Activated naive CD4-positive, alpha-beta T cell treated with anti-CD3 and anti-CD28 coated beads, Interleukin-2, amount 10 ng/mL, durations not matched to agents 7 days and 5 days (primary cell): Measurements from ENCODE around the gene AOPEP.

ENCODE experiments used
- CTCF ChIA-PET: fragments of 350-600 bp; sonication (Branson Sonifier 250); formaldehyde crosslinking; loops from one replicate; lab custom pipeline; 2021; ENCODE audit warnings: antibody characterized with exemption; lab: Charles Lee
- DNase-seq: peaks from one replicate; pipeline ENCODE4 v3.0.0-alpha.2; 2020
- H3K27ac Mint-ChIP-seq: one replicate; pipeline ENCODE4 v1.8.0; 2021; ENCODE audit warnings: mild to moderate bottlenecking, moderate library complexity, mixed read lengths
- H3K27me3 Mint-ChIP-seq: one replicate; pipeline ENCODE4 v1.8.0; 2021; ENCODE audit warnings: mild to moderate bottlenecking, mixed read lengths
- H3K36me3 Mint-ChIP-seq: one replicate; pipeline ENCODE4 v1.8.0; 2021; ENCODE audit warnings: mixed read lengths
- H3K4me1 Mint-ChIP-seq: one replicate; pipeline ENCODE4 v1.8.0; 2021; ENCODE audit warnings: mixed read lengths
- H3K4me3 Mint-ChIP-seq: one replicate; pipeline ENCODE4 v1.8.0; 2021; ENCODE audit warnings: mild to moderate bottlenecking, moderate library complexity, mixed read lengths
- H3K9me3 Mint-ChIP-seq: one replicate; pipeline ENCODE4 v1.8.0; 2021; ENCODE audit warnings: mixed read lengths

AOPEP gene

DNA sequence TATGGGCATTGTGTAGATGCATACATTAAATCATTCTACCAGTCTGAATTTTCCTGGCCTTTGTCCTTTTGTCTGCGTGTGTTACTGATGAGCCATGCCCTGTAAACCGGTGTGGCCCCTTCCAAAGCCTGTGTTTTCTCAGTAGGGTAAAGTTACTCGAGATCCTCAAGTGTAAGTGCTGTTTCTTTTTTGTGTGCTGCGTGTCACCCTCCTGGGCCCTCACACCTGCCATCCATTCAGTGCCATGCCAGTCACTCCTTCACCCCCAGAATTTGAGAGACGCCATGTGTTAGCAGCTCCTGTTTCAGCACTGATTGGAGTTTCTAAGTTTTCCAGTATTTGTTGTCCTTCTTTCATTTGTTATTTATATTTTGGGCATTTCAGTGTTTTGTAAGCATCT, 302.8 kb downstream of the AOPEP start:
- Mint-ChIP-seq H3K4me1 (no peaks in the 10 kb centered on the region), H3K4me3 (no peak overlapping the region), H3K36me3 (no peaks in the 10 kb centered on the region), H3K27me3 (no peaks in the 10 kb centered on the region), H3K9me3 (no peaks in the 10 kb centered on the region), H3K27ac (no peak overlapping the region)
- CTCF ChIA-PET, result no interaction called here
- DNase-seq, result no peak

DNA sequence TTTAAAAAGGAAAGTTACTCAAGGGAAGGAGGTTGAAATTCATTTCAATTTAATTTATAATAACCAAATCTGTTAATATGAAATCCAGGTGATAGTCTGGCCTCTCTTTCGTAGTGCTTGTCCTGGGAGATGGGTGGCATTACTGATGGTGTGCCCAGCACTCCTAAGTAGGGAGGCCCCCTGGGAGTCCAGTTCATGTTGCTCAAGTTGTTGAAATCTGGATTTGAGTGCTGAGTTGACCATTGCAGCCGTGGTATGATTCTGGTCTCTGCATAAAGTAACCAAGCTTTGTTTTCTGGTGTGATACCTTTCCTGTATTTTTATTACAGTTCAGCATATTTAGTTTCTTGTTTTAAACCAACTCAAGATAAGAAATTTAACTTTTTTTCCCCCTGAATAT, 303.2 kb downstream of the AOPEP start:
- Mint-ChIP-seq H3K4me3 (no peak overlapping the region), H3K27me3 (no peaks in the 10 kb centered on the region), H3K27ac (no peak overlapping the region), H3K36me3 (no peaks in the 10 kb centered on the region), H3K4me1 (no peaks in the 10 kb centered on the region), H3K9me3 (no peaks in the 10 kb centered on the region)
- CTCF ChIA-PET, result no interaction called here
- no peak for DNase-seq

DNA sequence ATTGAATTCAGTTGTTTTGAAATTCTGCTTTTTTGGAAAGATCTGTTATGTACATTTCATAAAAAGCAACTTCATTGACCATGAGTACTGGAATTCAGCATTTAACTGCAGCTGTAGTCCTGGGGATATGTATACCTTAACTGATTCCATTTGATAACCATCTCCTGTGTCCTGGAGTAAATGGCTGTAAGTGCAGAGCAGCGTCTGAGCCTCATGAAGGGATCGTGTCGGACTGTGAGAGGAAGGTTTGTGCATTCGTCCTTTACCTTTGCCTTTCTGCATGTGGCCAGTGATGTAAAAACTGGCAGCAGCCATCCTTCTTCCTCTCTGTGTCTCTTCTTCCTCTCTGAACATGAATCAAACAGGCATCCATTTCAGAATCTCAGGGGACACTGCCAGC, 303.8 kb downstream of the AOPEP start:
- H3K4me1 Mint-ChIP-seq, result no peaks in the 10 kb centered on the region
- CTCF ChIA-PET, result no interaction called here
- H3K27ac Mint-ChIP-seq, result no peak overlapping the region
- no peak overlapping the region for H3K4me3 Mint-ChIP-seq
- H3K27me3 Mint-ChIP-seq, result no peaks in the 10 kb centered on the region
- DNase-seq, result no peak
- no peaks in the 10 kb centered on the region for H3K36me3 Mint-ChIP-seq
- H3K9me3 Mint-ChIP-seq, result no peaks in the 10 kb centered on the region

DNA sequence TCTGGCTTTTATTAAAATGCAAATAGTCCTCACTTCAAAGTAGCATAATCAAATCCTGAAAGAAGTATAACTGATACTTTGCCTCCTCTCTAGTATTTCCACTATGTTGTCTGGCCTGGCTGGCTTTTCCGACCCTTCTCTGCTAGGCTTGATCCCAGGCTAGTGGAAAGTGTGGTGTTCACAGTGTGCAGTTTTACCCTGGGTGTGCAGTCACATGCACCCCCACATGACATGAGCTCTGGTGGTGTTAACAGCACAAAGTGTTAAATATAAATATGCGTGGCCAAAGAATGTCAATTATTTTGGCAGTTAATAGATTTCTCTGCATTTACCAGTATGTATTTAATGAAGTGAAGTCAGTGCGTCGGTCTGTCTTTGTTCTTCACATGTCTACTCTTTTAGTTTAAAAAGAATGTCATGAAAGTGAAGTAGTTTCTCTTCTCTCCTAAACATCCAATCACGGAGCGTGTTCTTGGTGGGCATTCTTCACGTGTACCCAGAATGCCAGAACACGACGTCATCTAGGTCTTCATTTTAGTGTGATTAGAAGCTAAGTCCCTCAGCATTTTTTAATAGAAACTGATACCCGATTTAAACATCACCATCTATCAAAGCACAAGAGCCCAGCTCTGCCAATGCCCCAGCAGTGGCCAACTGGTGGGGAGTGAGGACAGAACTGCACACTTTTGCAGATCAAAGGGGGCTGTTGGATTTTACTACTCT, 304.6 kb downstream of the AOPEP start:
- H3K4me1 Mint-ChIP-seq, result no peaks in the 10 kb centered on the region
- no peak for DNase-seq
- no peaks in the 10 kb centered on the region for H3K27me3 Mint-ChIP-seq
- H3K9me3 Mint-ChIP-seq, result no peaks in the 10 kb centered on the region
- H3K36me3 Mint-ChIP-seq, result no peaks in the 10 kb centered on the region
- CTCF ChIA-PET, result interaction anchor here (0.7 kb wide), 1 partner anchor 33 kb away, joined by 4 read pairs; no protein-coding TSS in a partner anchor
- H3K4me3 Mint-ChIP-seq, result no peak overlapping the region
- no peak overlapping the region for H3K27ac Mint-ChIP-seq

DNA sequence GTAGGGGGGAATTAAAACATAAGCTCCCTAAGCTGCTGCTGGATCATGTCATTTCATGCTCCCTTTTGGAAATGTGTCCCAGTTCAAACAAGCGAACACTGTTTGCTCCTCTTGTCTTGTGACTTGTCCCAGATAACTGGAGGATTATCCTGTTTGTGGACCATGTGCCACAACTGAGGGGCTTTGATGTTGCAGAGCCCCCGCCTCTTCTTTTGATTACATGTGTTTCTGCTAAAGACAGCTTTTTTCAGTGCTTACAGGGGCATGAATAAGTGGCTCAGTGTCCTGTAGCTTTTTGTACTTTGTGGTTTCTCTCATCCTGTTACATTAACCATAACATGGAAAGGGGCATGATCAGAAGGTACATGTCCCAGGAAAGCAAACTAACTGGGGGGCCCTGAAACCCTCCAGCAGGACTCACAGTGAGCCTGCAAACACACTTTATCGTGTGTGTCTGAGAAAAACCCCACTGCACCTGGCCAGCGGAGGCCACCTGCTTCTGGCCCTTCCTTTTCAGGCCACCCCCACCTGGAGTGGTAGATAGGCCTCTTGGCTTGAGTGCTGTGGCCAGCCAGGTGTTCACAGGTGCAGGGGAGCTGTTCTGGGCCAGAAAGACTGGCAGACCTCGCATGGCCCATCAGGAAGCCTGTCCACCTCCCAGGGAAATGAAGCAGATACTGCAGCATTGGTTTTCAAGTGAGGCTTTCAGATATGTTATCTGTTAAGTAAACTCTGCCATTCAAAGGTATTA, 305.4 kb downstream of the AOPEP start:
- H3K4me1 Mint-ChIP-seq, result no peaks in the 10 kb centered on the region
- CTCF ChIA-PET, result interaction anchor here (0.7 to 0.9 kb wide), 2 partner anchors 32 to 249 kb away, joined by 3 to 4 read pairs; no protein-coding TSS in a partner anchor
- no peak overlapping the region for H3K27ac Mint-ChIP-seq
- no peaks in the 10 kb centered on the region for H3K27me3 Mint-ChIP-seq
- H3K4me3 Mint-ChIP-seq, result no peak overlapping the region
- H3K36me3 Mint-ChIP-seq, result no peaks in the 10 kb centered on the region
- no peak for DNase-seq
- no peaks in the 10 kb centered on the region for H3K9me3 Mint-ChIP-seq

DNA sequence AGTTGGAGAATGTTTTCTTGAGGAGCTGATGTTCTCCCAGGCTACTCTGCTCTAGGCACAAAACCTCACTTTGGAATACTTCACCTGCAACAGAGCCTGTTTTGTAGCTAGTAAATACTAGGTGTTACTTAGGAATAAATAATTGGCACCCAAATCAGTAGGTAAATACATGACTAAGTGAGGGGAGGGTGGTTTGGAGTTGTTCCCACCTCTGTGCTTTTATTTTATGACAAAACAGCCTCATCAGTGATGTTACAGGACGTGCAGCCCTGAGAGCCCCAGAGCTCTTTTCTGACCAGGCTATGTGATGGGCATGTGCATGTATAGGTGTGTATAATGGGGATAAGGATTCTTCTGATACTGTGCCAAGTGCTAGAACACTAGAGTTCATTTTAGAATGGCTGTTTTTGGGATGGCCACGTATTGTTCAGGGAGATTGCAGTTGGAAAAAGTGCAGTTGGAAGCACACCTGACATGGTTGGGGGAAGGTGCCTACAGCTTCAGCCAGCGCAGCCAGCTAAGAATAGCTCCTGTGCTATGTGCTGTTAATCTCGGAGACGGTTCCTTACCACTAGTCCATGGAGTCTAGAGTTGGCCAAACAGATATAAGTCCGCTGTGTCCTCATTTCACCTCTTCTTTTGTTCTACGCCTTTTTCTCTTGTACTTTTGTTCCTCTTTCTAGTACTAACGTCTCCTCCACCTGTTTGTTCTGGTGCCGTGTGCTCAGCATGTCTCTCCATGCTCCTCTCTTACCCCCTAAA, 306.3 kb downstream of the AOPEP start:
- CTCF ChIA-PET, result interaction anchor here (0.9 kb wide), 1 partner anchor 249 kb away, joined by 3 read pairs; no protein-coding TSS in a partner anchor
- H3K4me1 Mint-ChIP-seq, result no peaks in the 10 kb centered on the region

DNA sequence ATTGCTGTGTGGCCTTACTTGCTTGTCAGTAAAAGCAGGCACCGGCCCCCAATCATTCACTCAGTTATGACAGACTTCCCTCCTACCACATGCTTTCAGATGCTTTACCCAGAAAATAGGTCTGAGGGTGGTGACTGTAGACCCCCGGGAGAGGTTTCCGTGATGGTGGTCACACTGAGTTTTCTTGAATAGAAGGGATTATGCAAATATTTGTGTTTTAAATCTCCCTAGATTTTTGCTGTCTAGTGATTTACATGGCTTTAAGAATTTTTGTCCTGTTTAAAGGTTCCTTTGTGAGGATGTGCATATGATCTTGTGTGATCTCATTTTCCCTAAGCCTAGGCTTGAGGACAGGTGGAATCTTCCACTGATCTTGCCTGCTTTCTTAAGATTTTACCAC, 309.3 kb downstream of the AOPEP start:
- H3K4me3 Mint-ChIP-seq, result no peak overlapping the region
- CTCF ChIA-PET, result no interaction called here
- no peaks in the 10 kb centered on the region for H3K36me3 Mint-ChIP-seq
- H3K27ac Mint-ChIP-seq, result no peak overlapping the region
- no peaks in the 10 kb centered on the region for H3K27me3 Mint-ChIP-seq
- no peak for DNase-seq
- H3K4me1 Mint-ChIP-seq, result no peaks in the 10 kb centered on the region
- H3K9me3 Mint-ChIP-seq, result no peaks in the 10 kb centered on the region

More for the DNA sequence above, 306.3 kb downstream of the AOPEP start:
- no peak overlapping the region for H3K4me3 Mint-ChIP-seq
- DNase-seq, result no peak
- no peaks in the 10 kb centered on the region for H3K9me3 Mint-ChIP-seq
- no peaks in the 10 kb centered on the region for H3K36me3 Mint-ChIP-seq
- no peak overlapping the region for H3K27ac Mint-ChIP-seq
- H3K27me3 Mint-ChIP-seq, result no peaks in the 10 kb centered on the region

DNA sequence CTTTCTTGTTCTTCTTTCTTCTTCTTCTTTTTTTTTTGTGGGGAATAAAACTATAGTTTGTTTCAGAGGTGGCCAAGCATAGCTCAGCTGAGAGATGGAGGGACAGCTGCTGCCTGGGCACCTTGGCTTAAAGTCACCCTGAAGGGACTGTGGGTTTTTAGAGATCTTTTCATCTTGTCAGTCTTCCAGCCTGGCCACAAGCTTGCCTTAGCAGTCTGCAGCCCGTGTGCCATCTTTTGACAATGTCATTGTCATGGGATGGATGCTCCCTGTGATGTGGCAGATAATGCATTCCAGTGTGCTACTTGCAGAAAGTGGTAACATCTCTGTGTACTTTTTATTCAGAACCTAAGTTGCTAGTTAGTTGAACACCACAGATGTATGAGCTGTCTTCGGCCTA, 310.2 kb downstream of the AOPEP start:
- Mint-ChIP-seq H3K27ac (no peak overlapping the region), H3K4me1 (no peaks in the 10 kb centered on the region), H3K27me3 (no peaks in the 10 kb centered on the region), H3K4me3 (no peak overlapping the region), H3K9me3 (no peaks in the 10 kb centered on the region), H3K36me3 (no peaks in the 10 kb centered on the region)
- DNase-seq, result no peak
- CTCF ChIA-PET, result no interaction called here

DNA sequence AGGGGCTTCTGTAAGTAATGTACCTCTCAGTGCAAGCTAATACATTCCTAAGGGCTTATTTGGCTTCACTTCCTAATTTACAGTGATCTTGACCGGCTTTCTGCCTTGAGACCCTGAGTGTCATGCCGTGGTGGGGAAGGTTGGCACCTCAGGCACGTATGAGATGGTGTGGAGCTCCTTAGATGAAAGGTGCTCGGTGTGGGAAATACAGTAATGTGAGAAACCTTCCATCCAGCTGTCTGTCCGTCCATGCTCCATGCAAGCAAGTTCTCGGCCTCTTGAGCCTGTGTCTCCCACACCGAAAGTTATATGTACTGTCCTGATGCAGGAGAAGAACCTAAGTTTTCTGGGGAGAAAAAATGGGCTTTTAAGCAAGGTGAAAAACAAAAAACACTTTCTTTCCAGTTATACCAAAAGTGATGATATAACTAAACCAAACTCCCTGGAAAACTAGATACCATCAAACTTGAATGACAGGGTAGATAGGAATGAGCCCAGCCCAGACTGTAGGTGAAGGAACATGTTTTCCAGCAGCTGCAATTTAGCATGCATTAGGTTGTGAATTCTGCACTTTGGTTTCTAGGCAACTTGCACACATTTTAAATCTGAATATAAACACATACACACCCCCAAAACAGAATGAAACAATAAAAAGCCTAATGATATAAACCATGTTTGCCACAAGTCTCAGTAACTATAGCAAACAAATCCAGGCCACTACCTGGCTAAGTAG, 311.5 kb downstream of the AOPEP start:
- H3K4me3 Mint-ChIP-seq, result no peak overlapping the region
- no peaks in the 10 kb centered on the region for H3K36me3 Mint-ChIP-seq
- no peaks in the 10 kb centered on the region for H3K9me3 Mint-ChIP-seq
- no peak overlapping the region for H3K27ac Mint-ChIP-seq
- H3K4me1 Mint-ChIP-seq, result no peaks in the 10 kb centered on the region
- DNase-seq, result no peak
- CTCF ChIA-PET, result no interaction called here
- no peaks in the 10 kb centered on the region for H3K27me3 Mint-ChIP-seq

DNA sequence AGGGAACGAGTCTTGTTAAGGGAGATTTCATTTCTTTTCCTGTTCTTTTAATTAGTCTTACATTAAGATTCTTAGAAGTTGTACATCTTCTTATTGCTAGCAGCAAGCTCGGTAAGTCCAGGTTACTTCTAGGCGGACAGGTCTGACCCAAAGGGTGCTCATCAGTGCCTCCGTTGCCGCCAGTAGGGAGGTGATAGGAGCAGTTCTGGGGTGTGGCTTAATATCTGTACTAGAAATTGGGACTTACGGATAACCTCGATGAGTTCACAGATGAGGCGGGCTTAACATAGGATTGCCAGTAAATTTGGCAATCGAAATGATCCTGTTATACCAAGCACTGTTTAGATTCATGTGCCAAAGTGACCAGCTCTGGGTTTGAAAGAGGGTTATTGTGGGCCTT, 312.2 kb downstream of the AOPEP start:
- no peaks in the 10 kb centered on the region for H3K36me3 Mint-ChIP-seq
- H3K27me3 Mint-ChIP-seq, result no peaks in the 10 kb centered on the region
- H3K4me1 Mint-ChIP-seq, result no peaks in the 10 kb centered on the region
- CTCF ChIA-PET, result no interaction called here
- no peak for DNase-seq
- H3K27ac Mint-ChIP-seq, result no peak overlapping the region
- no peak overlapping the region for H3K4me3 Mint-ChIP-seq
- no peaks in the 10 kb centered on the region for H3K9me3 Mint-ChIP-seq

DNA sequence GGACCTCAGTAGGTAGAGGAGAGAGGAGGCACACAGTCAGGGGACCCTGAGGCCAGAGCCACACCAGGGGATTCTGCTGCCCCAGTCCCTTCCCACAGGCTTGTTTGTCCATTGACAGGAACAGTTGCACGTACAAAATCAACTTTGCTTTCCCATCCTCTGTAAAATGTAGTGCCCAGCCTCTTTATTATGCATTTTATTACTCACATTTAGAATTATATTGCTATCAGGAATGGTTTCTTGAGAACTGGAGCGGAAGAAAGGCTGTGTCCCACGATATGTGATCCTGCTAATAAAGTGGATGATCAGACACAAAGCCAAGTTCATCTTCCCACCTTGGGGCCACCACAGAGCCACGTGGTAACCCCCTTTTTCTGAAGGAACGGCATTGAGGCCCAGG, 313.6 kb downstream of the AOPEP start:
- DNase-seq, result no peak
- no peak overlapping the region for H3K27ac Mint-ChIP-seq
- H3K9me3 Mint-ChIP-seq, result no peaks in the 10 kb centered on the region
- no peak overlapping the region for H3K4me3 Mint-ChIP-seq
- H3K27me3 Mint-ChIP-seq, result no peaks in the 10 kb centered on the region
- CTCF ChIA-PET, result no interaction called here
- no peaks in the 10 kb centered on the region for H3K4me1 Mint-ChIP-seq
- no peaks in the 10 kb centered on the region for H3K36me3 Mint-ChIP-seq

DNA sequence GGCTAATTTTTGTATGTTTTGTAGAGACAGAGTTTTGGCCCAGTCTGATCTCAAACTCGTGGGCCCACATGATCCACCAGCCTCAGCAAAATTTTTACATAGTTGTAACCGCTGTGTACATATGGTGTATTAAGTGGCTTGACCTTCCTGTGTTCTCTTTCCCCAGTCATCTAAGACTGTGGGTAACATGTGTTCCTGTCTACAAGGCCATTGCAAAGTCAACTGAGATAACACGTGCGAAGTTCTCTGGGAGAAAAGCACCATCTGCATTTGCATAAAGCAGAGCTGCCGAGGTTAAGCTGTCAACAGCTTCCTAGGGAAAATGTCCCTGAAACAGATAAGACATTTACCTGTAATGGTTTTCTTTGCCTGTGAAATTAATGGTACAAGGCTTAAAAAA, 317.3 kb downstream of the AOPEP start:
- Mint-ChIP-seq H3K4me1 (peaks cover 7% of the 10 kb centered on the region), H3K27ac (no peak overlapping the region), H3K27me3 (peaks cover 24% of the 10 kb centered on the region), H3K36me3 (no peaks in the 10 kb centered on the region), H3K4me3 (no peak overlapping the region), H3K9me3 (no peaks in the 10 kb centered on the region)
- CTCF ChIA-PET, result no interaction called here
- no peak for DNase-seq

DNA sequence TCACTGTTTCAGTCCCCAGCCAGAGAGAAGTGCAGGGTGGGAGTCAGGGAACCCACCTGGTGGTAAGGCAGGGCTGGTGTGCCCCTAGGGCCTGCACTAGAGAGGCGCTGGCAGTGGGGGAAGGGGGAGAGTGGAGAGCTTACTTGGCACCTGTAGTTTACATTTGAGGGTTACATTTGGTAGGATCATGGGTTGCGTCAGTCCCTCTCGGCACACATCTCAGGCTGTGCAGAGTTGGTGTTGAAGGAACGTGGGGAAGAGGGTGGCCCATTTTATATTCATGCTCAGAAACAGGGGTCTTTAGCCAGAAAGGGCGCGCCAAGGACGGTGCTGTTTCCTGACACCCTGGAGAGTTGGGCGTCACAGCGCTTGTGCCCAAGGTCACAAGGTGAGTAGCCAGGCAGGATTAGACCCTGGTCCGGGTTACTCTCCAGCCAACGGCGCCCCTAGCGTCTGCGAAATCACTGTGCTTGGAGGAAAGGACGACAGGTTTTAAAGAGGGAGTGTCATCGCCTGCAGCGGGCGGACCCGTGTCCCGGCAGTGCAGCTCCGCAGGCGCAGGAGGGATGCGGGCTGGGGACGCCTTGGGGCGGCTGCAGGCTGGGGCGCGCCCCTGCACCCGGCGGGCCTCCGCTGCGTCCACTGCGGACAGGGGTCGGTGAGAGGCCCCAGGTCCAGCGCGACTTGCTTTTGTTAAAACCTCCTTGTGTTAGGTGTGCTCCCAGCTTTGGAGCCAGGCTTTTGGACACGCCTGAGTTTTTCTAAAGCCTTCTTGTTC, 318.4 kb downstream of the AOPEP start:
- no peak overlapping the region for H3K4me3 Mint-ChIP-seq
- H3K27me3 Mint-ChIP-seq, result peaks cover 32% of the 10 kb centered on the region
- no peak for DNase-seq
- H3K9me3 Mint-ChIP-seq, result no peaks in the 10 kb centered on the region
- no peaks in the 10 kb centered on the region for H3K36me3 Mint-ChIP-seq
- CTCF ChIA-PET, result no interaction called here
- no peak overlapping the region for H3K27ac Mint-ChIP-seq
- peaks cover 14% of the 10 kb centered on the region for H3K4me1 Mint-ChIP-seq
